GM12874 (cell line): ENCODE measurements around the gene RPL37A.
A peak's percentile ranks its signal among the peaks of the same experiment; 100 is the strongest.

Experiments
- TF ChIP-seq, protein P1 (sequence below): IDR thresholded peaks from 2 replicates; pipeline ENCODE4 v1.5.1; 2011; ENCODE audit warnings: low read depth, mild to moderate bottlenecking, control low read depth, low read length, moderate library complexity; ENCODE audit not compliant: insufficient read depth

The RPL37A gene

DNA sequence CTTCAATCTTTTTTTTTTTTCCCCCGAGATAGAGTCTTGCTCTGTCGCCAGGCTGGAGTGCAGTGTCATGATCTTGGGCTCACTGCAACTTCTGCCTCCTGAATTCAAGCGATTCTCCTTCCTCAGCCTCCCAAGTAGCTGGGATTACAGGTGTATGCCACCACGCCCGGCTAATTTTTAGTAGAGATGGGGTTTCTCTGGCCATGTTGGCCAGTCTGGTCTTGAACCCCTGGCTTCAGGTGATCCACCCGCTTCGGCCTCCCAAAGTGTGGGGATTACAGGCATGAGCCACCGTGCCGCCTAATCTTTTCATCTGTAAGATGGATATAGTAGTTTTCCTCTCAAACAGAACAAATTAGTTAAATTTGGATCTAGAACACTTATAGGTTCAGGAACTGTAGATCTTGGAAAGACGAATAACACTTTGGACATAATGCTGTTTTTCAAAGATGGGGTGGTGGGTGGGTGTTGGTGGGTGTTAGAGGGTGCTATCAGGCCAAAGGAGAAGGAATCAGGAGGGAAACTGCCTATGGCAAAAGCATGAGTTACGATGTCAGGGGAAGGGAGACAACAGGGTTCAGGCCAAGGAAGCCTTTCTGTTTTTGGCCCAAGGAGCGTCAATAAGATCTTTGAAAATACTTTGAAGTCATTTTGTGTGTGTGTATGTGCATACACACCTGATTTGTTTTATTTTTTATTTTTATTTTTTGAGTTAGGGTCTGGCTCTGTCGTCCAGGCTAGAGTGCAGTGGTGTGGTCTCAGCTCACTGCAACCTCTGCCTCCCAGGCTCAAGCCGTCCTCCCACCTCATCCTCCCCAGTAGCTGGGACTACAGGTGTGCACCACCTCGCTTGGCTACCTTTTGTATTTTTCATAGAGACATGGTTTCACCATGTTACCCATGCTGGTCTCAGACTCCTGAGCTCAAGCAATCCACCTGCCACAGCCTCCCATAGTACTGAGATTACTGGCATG is 6.8 kb downstream of the RPL37A start:
- TF ChIP-seq, protein P1, sequence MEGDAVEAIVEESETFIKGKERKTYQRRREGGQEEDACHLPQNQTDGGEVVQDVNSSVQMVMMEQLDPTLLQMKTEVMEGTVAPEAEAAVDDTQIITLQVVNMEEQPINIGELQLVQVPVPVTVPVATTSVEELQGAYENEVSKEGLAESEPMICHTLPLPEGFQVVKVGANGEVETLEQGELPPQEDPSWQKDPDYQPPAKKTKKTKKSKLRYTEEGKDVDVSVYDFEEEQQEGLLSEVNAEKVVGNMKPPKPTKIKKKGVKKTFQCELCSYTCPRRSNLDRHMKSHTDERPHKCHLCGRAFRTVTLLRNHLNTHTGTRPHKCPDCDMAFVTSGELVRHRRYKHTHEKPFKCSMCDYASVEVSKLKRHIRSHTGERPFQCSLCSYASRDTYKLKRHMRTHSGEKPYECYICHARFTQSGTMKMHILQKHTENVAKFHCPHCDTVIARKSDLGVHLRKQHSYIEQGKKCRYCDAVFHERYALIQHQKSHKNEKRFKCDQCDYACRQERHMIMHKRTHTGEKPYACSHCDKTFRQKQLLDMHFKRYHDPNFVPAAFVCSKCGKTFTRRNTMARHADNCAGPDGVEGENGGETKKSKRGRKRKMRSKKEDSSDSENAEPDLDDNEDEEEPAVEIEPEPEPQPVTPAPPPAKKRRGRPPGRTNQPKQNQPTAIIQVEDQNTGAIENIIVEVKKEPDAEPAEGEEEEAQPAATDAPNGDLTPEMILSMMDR = no peak

DNA sequence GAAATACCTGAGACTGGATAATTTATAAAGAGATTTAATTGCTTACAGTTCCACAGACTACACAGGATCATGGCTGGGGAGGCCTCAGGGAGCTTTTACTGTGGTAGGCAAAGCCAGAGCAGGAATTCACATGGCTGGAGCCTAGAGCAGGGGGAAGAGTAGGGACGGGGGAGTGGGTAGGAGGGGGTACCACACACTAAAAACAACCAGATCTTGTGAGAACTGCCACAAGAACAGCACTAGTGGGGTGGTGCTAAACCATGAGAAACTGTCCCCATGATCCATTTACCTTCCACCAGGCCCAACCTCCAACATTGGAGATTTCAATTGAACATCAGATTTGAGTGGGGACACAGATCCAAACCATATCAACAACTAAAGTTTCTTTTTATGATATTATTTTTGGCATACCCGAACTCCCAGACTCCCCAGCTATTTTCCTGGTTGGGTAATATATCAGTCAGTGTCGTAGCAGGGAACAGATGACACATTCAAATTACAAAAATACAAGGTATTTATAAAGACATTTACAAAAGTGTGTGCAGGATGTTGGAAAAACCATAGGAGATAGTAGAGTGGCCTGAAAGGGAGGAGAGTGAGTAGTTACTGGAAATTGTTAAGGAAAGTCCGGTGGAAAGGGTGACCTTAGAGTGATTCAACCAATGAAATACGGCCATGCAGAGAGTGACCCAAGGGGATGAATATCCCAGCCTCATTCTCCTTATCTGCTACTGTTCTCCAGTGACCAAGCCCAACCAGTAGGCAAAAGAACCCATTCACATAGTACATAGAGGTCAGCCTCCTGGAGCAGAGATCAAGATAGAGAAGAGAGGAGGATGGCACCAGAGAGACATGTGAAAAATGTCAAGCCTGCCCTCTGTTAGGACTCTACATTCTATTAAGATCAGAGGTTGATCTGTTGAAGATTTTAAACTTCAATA is 8.8 kb downstream of the RPL37A start:
- TF ChIP-seq, protein P1 = no peak

DNA sequence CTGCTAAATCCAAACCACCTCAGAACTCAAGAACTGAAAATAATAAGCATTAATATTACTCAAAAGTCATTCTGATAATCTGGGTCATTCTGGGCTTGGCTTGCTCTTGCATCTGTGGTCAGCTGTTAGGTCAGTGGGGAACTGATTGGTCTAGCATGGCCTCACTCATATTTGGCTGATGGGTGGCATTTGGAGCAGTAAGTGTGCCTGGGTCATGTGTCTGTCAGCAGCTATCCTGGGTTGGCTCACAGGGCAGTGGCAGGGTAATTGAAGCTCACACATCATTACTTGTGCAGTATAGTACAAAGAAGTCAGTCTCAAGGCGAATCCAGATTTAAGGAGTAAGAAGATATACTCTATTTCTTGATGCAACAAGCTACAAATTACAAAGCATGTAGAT is 9.6 kb downstream of the RPL37A start:
- TF ChIP-seq, protein P1 = no peak

DNA sequence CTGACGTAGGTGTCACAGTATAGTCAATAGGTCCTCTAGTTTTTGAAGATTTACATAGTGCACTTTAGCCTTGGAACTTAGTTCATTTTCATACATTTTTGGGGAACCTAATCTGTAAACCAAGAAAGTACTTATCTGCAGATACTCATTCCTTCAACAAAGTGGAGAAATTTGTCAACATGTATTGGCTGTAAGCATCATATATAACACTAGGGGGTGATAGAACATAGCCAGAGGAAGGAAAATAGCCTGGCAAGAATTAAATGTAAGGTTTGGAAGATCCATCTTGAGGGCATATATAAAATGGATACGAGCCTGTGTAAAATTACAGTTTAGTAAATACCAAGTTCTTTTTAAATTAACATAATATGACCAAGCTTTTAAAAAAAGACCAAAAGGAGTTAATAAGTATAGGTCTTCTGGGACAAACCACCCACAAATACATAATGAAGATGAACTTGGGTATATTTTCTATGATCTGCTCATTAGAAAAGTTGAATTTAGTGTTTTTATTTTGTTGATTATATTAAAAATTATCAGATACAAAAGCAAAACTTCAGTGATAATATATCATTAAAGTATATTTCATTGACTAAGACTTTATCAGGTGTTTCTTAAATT is 18.2 kb downstream of the RPL37A start:
- TF ChIP-seq, protein P1 = peak; percentile 21; the same call in 1 of the 2 replicates

DNA sequence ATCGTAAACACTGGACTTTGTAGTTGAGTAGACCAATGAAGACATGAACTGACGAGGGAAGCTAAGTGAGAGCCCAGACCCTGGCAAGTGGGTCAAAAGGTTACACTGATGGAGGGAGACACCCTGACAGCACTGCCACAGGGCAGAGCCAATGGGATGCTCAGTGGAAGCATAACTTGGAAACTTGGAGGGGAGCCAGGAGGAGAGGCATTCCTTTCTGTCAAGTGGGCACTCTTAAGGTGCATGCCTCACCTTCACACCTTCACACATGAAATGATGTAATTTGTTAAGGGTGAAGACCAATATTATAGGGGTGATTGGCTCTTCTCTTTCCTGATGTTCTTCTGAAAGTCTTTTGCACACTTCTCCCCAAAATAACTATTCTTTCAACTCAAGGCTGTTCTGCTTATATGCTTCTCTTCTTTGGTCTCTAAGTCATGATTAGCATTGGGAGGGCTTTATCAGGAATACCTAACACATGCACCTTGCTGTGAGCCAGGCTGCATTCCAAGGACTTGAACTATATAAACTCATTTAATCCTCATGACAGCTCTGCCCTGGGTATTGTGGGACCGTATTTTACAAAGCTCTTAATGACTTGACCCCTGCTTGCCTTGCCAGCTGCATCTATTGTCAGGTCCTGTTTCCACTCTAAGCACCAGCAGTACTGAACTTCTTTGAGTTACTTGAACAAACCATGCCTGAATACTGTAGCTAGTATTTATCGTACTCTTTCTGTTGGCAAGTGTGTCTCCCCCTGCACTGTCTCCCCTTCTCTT is 19.0 kb downstream of the RPL37A start:
- TF ChIP-seq, protein P1 = no peak

DNA sequence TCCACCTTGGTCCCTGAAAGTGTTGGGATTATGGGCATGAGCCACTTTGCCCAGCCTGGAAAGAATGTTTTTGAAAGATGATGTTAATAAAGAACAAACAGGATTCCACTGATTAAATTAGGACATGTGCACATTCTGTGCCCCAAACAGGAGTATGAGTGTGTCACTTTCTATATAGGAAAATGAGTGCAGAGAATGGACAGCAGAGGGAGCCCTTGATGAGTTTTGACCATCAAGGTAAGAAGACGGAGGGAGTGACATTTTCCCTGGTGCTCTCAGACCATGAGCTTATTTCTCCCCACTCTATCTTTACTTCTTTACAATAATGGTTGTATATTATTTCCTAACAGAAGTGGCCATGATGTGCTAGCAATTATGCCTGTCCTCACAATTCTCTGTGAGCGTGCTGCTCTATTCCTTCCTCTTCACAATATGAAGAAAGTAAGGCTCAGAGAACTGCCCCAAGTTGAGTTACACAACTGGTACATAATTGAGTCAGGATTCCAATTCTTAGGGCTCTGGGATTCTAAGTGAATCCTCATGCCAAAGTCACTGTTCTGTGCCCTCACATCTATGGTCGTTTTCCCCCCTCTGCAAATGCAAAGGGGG is 20.6 kb downstream of the RPL37A start:
- TF ChIP-seq, protein P1 = peak; percentile 57
